Neural progenitor cell (in vitro differentiated cells): ENCODE results near the gene SLC16A12.

Experiments used
- EZH2 ChIP-seq: fragments of 200-600 bp; sonication (generic); IDR thresholded peaks from 2 replicates; pipeline ENCODE4 v1.6.1; 2017; ENCODE audit warnings: antibody characterized with exemption, mild to moderate bottlenecking, moderate library complexity
- EZH2phosphoT487 ChIP-seq: fragments of 200-600 bp; sonication (generic); IDR thresholded peaks from 2 replicates; pipeline ENCODE4 v1.6.1; 2017; ENCODE audit warnings: antibody characterized with exemption
- TF ChIP-seq, protein P1 (sequence below): fragments of 200-600 bp; sonication (generic); IDR thresholded peaks from 2 replicates; pipeline ENCODE4 v1.5.1; 2017; ENCODE audit warnings: antibody characterized with exemption, mild to moderate bottlenecking

- TF ChIP-seq, protein P1, sequence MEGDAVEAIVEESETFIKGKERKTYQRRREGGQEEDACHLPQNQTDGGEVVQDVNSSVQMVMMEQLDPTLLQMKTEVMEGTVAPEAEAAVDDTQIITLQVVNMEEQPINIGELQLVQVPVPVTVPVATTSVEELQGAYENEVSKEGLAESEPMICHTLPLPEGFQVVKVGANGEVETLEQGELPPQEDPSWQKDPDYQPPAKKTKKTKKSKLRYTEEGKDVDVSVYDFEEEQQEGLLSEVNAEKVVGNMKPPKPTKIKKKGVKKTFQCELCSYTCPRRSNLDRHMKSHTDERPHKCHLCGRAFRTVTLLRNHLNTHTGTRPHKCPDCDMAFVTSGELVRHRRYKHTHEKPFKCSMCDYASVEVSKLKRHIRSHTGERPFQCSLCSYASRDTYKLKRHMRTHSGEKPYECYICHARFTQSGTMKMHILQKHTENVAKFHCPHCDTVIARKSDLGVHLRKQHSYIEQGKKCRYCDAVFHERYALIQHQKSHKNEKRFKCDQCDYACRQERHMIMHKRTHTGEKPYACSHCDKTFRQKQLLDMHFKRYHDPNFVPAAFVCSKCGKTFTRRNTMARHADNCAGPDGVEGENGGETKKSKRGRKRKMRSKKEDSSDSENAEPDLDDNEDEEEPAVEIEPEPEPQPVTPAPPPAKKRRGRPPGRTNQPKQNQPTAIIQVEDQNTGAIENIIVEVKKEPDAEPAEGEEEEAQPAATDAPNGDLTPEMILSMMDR, result no peak
- TF ChIP-seq EZH2phosphoT487 (no peak), EZH2 (no peak)
Measured at GRCh38 chr10:89475591-89475998, 59.8 kb downstream of the SLC16A12 start.
